ENCODE measurements around the gene PIP5KL1. TPM values are rescaled to one million over a fixed set of nuclear protein-coding genes. Genes with fewer than 3 reads are reported as not detected.

Gene PIP5KL1
- total and polyA plus RNA-seq, 8 donors, result 0.50 to 98.0 (median 3.3) TPM; not detected in 1

DNA sequence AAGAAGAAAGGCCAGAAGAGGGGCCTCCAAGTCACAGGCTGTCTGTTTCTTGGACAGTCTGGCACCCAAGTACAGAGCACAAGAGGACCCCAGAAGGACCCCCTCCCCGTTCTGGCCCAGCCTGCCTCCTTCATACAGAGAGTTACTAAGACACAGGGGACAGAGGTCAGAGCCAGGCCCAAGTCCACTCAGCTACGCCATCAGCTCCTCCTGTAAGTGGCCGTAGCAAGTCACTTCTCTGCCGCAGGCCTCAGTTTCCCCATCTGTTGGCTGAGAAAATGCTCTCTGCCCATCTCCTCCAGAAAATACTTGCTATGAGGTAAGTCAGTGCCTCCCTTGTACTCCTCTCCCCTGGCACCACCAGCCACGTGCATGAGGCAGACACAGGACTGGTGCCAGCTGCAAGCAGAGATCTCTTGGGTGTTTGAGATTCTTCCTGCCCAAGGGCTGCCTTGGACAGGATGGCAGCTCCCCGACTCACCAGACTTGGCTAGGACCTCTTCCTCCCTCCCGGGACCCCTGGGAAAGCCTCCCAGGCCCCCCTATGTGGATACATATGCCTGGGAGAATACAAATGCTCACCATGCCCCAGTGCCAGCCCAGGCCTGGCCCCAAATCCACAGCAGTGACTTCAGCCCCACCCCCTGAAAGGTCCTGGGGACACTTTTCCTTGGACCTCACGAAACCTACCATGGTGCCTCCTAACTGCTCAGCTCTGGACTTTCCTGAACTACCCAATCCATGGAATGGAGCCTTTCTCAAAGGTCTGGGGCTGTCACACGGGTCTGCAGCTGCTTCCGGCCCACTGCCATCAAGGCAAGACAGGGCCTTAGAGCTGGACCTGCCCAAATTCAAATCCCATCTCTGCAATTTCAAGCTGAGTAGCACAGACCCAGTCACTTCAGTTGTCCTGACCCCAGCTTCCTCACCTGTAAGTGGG is 45.1 kb upstream of the PIP5KL1 start:
- peaks cover 81 to 95% (median 94%) of the 10 kb centered on the region in 4 donors for H3K4me1 ChIP-seq
- no peaks in the 10 kb centered on the region for H3K36me3 ChIP-seq
- no peaks in the 10 kb centered on the region for H3K27me3 ChIP-seq
- intact Hi-C loops (cut with DNase I; ENCODE audit: low total_unique reads), result no loop called here
- DNase-seq, result peak in 1 of 2 donors; percentile 36
- 59 to 72% (median 60%) methylated on average over 9 to 10 of the region's 10 CpGs for WGBS, 5 donors
- TF ChIP-seq EP300 (IDR thresholded peaks at IDR 0.05), result no peak
- H3K27ac ChIP-seq, result peak overlapping the region; percentile 69 to 99 (median 94)
- peak overlapping the region; percentile 77 to 91 (median 90) for H3K4me3 ChIP-seq
- H3K9me3 ChIP-seq, result no peaks in the 10 kb centered on the region

DNA sequence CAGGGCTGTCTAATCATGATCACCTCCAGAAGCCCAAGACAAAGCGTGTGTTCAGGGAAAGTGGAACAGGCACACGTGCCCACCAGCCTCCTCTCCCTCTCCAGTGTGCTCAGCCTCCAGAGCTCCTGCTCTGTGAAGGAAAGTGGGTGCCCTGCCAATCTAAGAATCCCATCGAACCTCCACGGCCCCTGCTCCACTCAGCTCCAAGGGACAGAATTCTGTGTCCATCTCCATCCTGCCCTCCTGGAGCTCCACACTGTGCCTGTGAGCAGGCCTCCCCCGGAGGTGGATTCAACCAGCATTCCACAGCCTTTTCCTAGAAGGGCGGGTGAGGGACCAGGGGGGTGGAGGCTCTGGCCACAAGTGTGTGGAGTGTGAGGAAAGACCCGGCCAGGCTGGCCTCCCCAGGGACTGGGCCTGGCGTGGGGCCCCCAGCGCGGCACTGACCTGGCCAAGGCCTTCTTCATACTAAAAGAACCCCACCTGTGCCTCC is 44.2 kb upstream of the PIP5KL1 start:
- no peaks in the 10 kb centered on the region for H3K36me3 ChIP-seq
- TF ChIP-seq POLR2AphosphoS5 (IDR thresholded peaks at IDR 0.05) (no peak), EP300 (IDR thresholded peaks at IDR 0.05) (no peak), POLR2A (IDR thresholded peaks at IDR 0.05) (no peak)
- TF ChIP-seq, protein P1, sequence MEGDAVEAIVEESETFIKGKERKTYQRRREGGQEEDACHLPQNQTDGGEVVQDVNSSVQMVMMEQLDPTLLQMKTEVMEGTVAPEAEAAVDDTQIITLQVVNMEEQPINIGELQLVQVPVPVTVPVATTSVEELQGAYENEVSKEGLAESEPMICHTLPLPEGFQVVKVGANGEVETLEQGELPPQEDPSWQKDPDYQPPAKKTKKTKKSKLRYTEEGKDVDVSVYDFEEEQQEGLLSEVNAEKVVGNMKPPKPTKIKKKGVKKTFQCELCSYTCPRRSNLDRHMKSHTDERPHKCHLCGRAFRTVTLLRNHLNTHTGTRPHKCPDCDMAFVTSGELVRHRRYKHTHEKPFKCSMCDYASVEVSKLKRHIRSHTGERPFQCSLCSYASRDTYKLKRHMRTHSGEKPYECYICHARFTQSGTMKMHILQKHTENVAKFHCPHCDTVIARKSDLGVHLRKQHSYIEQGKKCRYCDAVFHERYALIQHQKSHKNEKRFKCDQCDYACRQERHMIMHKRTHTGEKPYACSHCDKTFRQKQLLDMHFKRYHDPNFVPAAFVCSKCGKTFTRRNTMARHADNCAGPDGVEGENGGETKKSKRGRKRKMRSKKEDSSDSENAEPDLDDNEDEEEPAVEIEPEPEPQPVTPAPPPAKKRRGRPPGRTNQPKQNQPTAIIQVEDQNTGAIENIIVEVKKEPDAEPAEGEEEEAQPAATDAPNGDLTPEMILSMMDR (IDR thresholded peaks at IDR 0.05), result no peak
- H3K27me3 ChIP-seq, result no peaks in the 10 kb centered on the region
- intact Hi-C loops (cut with DNase I; ENCODE audit: low total_unique reads), result no loop called here
- H3K9me3 ChIP-seq, result no peaks in the 10 kb centered on the region
- H3K27ac ChIP-seq, result peak overlapping the region; percentile 38 to 99 (median 94)
- peaks cover 89 to 100% (median 99%) of the 10 kb centered on the region in 4 donors for H3K4me1 ChIP-seq
- peak overlapping the region; percentile 2 to 91 (median 90) for H3K4me3 ChIP-seq
- DNase-seq, result peak in 1 of 2 donors; percentile 72
- 37 to 58% (median 49%) methylated on average over 7 to 10 of the region's 10 CpGs for WGBS, 5 donors

DNA sequence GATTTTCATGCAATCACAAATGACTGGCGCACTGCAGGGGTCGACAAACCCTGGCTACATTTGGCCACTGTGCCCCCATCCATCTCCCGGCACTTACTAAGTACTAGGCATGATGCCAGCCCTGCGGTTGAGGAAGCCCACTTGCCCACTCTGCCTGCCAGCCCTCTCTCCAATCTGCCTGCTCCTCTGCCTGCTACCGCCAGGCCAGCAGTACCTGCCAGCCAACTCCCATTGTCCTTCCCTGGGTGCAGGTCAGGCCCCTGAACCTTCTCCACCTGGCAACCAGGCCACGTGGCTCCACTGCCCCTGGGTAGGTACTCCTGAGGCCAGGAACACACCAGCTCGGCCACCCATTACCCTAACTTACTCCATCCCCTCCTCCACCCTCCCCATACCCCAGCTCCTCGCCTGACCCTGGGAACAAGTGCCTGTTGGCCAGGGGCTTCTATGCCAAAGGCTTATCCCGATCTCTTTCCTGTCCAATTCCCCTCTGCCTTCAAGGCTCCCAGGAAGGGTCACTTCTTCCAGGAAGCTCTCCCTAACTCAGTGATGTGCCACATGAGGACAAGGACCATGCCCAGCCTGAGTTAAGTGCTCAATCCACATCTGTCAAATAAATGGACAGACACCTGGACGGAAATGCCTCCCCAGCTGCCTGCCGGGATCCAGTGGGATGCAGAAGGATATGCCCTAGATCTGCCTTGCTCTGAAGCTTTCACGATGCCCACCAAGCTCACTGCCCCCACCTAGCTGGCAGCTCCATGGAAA is 43.6 kb upstream of the PIP5KL1 start:
- peaks cover 95 to 100% (median 99%) of the 10 kb centered on the region in 4 donors for H3K4me1 ChIP-seq
- H3K9me3 ChIP-seq, result no peaks in the 10 kb centered on the region
- H3K27me3 ChIP-seq, result no peaks in the 10 kb centered on the region
- H3K36me3 ChIP-seq, result no peaks in the 10 kb centered on the region
- intact Hi-C loops (cut with DNase I; ENCODE audit: low total_unique reads), result no loop called here
- peak overlapping the region; percentile 71 to 99 (median 94) for H3K27ac ChIP-seq
- H3K4me3 ChIP-seq, result peak overlapping the region; percentile 8 to 91 (median 90)
- peak in 1 of 2 donors; percentile 54 for DNase-seq
- TF ChIP-seq, protein P1 (IDR thresholded peaks at IDR 0.05), result no peak
- TF ChIP-seq POLR2AphosphoS5 (IDR thresholded peaks at IDR 0.05), result no peak
- TF ChIP-seq POLR2A (IDR thresholded peaks at IDR 0.05), result no peak
- no peak for TF ChIP-seq EP300 (IDR thresholded peaks at IDR 0.05)
- 38 to 48% (median 43%) methylated on average over 11 to 12 of the region's 12 CpGs for WGBS, 5 donors

DNA sequence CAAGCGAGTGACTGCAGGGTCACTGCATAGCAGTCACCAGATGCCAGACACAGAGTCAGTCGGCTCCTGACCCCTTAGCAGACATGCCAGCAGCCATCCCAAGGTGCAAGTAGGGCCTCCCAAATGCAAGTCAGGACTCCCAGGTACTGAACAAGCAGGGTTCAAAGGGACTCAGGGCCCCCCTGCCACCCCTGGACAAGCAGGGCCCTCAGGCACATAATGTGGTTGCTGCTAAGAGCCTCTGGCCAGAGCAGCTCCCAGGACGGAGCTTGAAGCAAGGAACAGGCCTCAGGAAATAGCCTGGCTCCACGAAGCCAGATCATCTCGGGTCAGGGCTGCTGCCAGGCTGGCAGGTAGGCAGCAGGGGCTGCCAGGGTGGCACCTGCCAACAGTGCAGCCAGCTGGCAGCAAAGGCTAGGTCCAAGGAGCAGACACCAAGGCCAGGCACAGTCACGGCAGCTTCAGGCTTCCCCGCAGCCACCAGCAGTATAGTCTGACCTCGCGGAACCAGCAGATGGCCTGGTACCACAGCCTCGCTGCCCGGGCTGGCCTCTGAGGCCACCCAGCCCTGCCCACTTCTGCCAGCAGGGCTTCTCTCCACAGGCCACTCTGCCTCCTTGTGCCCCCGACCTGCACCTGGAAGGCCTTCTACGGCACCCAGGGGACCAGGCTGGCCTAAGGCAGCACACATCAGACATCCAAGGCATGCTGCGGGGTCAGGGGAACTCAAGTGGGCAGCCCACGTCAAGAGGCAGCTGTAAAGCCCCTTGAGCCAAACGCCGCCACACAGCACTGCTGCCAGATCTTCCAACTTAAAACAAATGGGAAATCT is 42.8 kb upstream of the PIP5KL1 start:
- WGBS, 5 donors, result 32 to 40% (median 35%) methylated on average over 14 to 17 of the region's 17 CpGs
- H3K27ac ChIP-seq, result peak overlapping the region; percentile 71 to 99 (median 94)
- peak in 1 of 2 donors; percentile 86 for DNase-seq
- TF ChIP-seq EP300 (IDR thresholded peaks at IDR 0.05) (no peak), POLR2AphosphoS5 (IDR thresholded peaks at IDR 0.05) (peak in 2 of 3 donors; percentile 36 to 57)
- peak overlapping the region; percentile 8 to 91 (median 54) for H3K4me3 ChIP-seq
- peaks cover 99 to 100% (median 100%) of the 10 kb centered on the region in 4 donors for H3K4me1 ChIP-seq
- no peaks in the 10 kb centered on the region for H3K36me3 ChIP-seq
- H3K9me3 ChIP-seq, result no peaks in the 10 kb centered on the region
- intact Hi-C loops (cut with DNase I; ENCODE audit: low total_unique reads), result no loop called here
- H3K27me3 ChIP-seq, result no peaks in the 10 kb centered on the region
